ENCODE results near the gene WNT3A. TPM values are rescaled to one million over a fixed set of nuclear protein-coding genes. Genes with fewer than 3 reads are reported as not detected.

The WNT3A gene
- total and polyA plus RNA-seq, 9 of the 15 experiments (the other 6 are each of a cell fraction or from before 2014, with no cell fraction given): not detected

- no peak for TF ChIP-seq TSHZ1 (CRISPR knock-in tag; IDR thresholded peaks at IDR 0.05)
These were observed 72.9 kb downstream of the WNT3A start (continued) for GRCh38 chr1:228079601-228080263.

GRCh38 chr1:228081144-228081543 is 74.3 kb downstream of the WNT3A start:
- intact Hi-C loops (cut with micrococcal nuclease) (no loop called here), in situ Hi-C loops (cut with MboI) (no loop called here)
- H3K27me3 ChIP-seq (ENCODE audit: control insufficient read depth in 2 of 2, insufficient read depth in 2 of 2, low read length in 2 of 2): no peaks in the 10 kb centered on the region; a peak in 1 of 5 replicates
- FAIRE-seq (no peak), DNase-seq (ENCODE audit: extremely low read depth in 1 of 4, low spot score in 3 of 4) (peak in 2 of 4 experiments; percentile 42 to 46), ATAC-seq (peak; percentile 4; the same call in 2 of the 3 replicates)
- peaks cover 51% of the 10 kb centered on the region for H4K20me1 ChIP-seq (replicated peaks; ENCODE audit: control insufficient read depth, insufficient read depth, low read length)
- H3K9me3 ChIP-seq (replicated peaks; ENCODE audit: control insufficient read depth, insufficient read depth, low read depth, low read length): no peaks in the 10 kb centered on the region
- 42% methylated on average over 7 of the region's 7 CpGs for WGBS (ENCODE audit: insufficient coverage, low coverage, missing lambda C conversion rate)
- 0 out of 2 replicates have a peak overlapping the region, but pooled peaks have one; percentile 19 for H2AFZ ChIP-seq (ENCODE audit: low read depth, low read length)
- H3K4me1 ChIP-seq (replicated peaks in 1 of 2; ENCODE audit: control insufficient read depth in 2 of 2, insufficient read depth in 2 of 2, low read length in 2 of 2): peaks cover 26 to 55% of the 10 kb centered on the region in 2 experiments; a peak in 4 of 5 replicates
- POLR2A ChIA-PET: interaction anchor here (1.6 to 4.3 kb wide), 3 partner anchors 11 to 31 kb away, joined by 4 to 36 read pairs (median 15); no protein-coding TSS in a partner anchor
- H3K4me3 ChIP-seq: peak overlapping the region; percentile 96
- CTCF ChIA-PET (ENCODE audit: low intra/inter-chr PET ratio): interaction anchor here (0.5 kb wide), 1 partner anchor 1800 kb away, joined by 3 read pairs; no protein-coding TSS in a partner anchor
- BruUV-seq (replicated peaks): no TSS peak
- H3K4me2 ChIP-seq (ENCODE audit: insufficient read depth, low read length): peak overlapping the region; percentile 96
- H3K9me1 ChIP-seq (ENCODE audit: control insufficient read depth, insufficient read depth, low read length): peaks cover 22% of the 10 kb centered on the region
- H3K27ac ChIP-seq (ENCODE audit: extremely low read depth, low read depth, low read length): peak overlapping the region; percentile 98
- H3K79me2 ChIP-seq (ENCODE audit: control insufficient read depth, insufficient read depth, low read length): peaks cover 56% of the 10 kb centered on the region
- peaks cover 29% of the 10 kb centered on the region for H3K36me3 ChIP-seq (ENCODE audit: control insufficient read depth, insufficient read depth, low read length)
- peak overlapping the region; percentile 99 to 100 for H3K9ac ChIP-seq (ENCODE audit: insufficient read depth in 1 of 2, low read depth in 2 of 2, low read length in 2 of 2)
- TF ChIP-seq MNT (conservative IDR thresholded peaks at IDR 0.05) (peak in 1 of 2 experiments; percentile 27; a peak in 2 of 4 replicates), POLR2AphosphoS2 (IDR thresholded peaks at IDR 0.05; ENCODE audit: low read length) (no peak), L3MBTL2 (IDR thresholded peaks at IDR 0.05) (0 out of 2 replicates have a peak, but pooled peaks have one; percentile 26), THAP12 (CRISPR knock-in tag; IDR thresholded peaks at IDR 0.05) (0 out of 2 replicates have a peak, but pooled peaks have one; percentile 16), YY1 (IDR thresholded peaks at IDR 0.05; ENCODE audit: borderline replicate concordance in 1 of 3, control insufficient read depth in 1 of 3, extremely low read depth in 1 of 3, insufficient read depth in 3 of 3, insufficient read length in 1 of 3, insufficient replicate concordance in 2 of 3, low read depth in 1 of 3, low read length in 2 of 3) (peak in 1 of 3 experiments; percentile 69), MAZ (CRISPR knock-in tag; conservative IDR thresholded peaks at IDR 0.05 in 1 of 2, IDR thresholded peaks at IDR 0.05 in 1 of 2) (0 out of 4 replicates have a peak, but pooled peaks of 1 of the 2 experiments have one; percentile 13)
